Subcutaneous abdominal adipose tissue (tissue), 5 donors: ENCODE data around the gene CELA2B.

ENCODE experiments used
- H3K27ac ChIP-seq: one replicate; pipeline ENCODE4 v1.7.0; 2013; ENCODE audit warnings: low read depth, mild to moderate bottlenecking, inconsistent platforms, low read length, moderate library complexity
- H3K27me3 ChIP-seq, 5 donors: one replicate each; pipeline ENCODE4 v1.7.0; 2013; ENCODE audit warnings: low read length in 5 of 5, inconsistent platforms in 1 of 5; ENCODE audit not compliant: control insufficient read depth in 5 of 5, insufficient read depth in 4 of 5
- H3K36me3 ChIP-seq, 5 donors: one replicate each; pipeline ENCODE4 v1.7.0; 2013; ENCODE audit warnings: low read length in 5 of 5; ENCODE audit not compliant: control insufficient read depth in 5 of 5, insufficient read depth in 5 of 5
- H3K4me1 ChIP-seq, 5 donors: one replicate each; pipeline ENCODE4 v1.7.0; 2013; ENCODE audit warnings: low read length in 5 of 5, mild to moderate bottlenecking in 3 of 5, moderate library complexity in 1 of 5; ENCODE audit not compliant: control insufficient read depth in 5 of 5, insufficient read depth in 5 of 5
- H3K4me3 ChIP-seq, 5 donors: one replicate each; pipeline ENCODE4 v1.7.0; 2013; ENCODE audit warnings: low read length in 5 of 5, low read depth in 1 of 5
- H3K9ac ChIP-seq, 5 donors: one replicate each; pipeline ENCODE4 v1.7.0; 2013; ENCODE audit warnings: low read length in 5 of 5, mild to moderate bottlenecking in 4 of 5, moderate library complexity in 3 of 5
- H3K9me3 ChIP-seq, 5 donors: one replicate each; pipeline ENCODE4 v1.7.0; 2013; ENCODE audit warnings: low read length in 5 of 5; ENCODE audit not compliant: control insufficient read depth in 5 of 5
- donor health status: healthy.
- donor health status: healthy.
- donor health status: healthy.
- donor health status: healthy.
- donor health status: healthy.

The CELA2B gene

DNA sequence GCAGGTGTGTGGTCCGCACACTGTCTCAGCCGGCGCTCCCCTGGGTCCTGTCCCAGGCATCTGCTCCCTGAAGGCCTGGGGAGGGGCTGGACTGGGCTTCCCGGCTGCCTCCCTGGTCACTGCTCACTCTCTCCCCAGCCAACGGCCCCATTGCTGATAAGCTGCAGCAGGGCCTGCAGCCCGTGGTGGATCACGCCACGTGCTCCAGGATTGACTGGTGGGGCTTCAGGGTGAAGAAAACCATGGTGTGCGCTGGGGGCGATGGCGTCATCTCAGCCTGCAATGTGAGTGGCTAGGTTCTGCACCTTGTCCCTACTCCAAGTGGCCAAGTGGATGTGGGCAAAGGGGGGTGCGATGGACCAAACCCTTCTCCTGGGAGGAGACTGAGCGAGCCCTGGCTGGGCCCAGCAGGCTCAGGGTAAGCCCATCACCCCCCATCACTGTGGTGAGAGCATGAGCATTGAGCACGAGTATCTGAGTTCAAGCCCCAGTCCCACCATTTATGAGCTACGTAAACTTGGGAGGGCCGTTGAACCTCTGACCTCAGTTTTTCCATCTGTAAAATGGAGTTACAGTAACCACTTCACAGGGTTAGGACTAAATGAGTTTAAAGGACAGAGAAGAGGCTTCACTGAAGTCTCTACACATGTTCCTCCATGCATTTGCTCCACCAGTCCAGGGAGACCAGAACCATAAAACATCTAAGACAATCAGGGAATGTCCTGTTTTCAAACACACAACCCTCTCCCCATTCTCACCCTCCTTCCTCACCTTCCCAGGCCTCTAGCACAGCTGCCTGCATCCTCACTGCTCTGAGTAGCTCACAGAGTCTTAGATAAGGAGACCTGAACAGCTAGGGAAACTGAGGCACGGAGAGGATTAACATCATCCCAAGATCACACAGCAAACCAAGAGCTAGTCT is 31.2 kb upstream of the CELA2B start:
- Histone ChIP-seq H3K9ac (no peak overlapping the region), H3K4me3 (no peak overlapping the region), H3K27me3 (peaks cover 7 to 14% (median 7%) of the 10 kb centered on the region in 5 donors), H3K9me3 (no peaks in the 10 kb centered on the region), H3K27ac (no peak overlapping the region), H3K4me1 (no peaks in the 10 kb centered on the region), H3K36me3 (no peaks in the 10 kb centered on the region)

DNA sequence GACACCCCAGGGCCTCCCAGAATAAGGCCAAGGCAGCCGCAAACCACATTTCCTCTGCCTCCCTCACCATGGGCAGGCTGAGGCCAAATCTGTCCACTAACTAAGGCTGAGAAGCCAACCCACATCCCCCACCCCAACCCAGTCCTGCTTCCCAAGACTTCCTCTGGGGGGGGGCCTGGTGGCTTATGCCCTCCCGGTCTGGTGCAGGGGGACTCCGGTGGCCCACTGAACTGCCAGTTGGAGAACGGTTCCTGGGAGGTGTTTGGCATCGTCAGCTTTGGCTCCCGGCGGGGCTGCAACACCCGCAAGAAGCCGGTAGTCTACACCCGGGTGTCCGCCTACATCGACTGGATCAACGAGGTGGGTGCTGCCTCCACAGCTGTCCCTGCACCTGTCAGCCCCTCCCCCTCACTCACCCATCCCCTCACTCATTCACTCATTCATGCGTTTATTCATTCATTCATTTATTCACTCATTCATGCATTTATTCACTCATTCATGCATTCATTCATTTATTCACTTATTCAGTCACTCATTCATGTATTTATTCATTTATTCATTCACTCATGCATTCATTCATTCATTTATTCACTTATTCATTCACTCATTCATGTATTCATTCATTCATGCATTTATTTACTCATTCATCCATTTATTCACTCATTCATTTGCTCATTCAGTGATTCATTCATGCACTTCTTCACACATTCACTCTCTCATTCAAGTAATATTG is 30.3 kb upstream of the CELA2B start:
- H3K4me3 ChIP-seq: no peak overlapping the region

DNA sequence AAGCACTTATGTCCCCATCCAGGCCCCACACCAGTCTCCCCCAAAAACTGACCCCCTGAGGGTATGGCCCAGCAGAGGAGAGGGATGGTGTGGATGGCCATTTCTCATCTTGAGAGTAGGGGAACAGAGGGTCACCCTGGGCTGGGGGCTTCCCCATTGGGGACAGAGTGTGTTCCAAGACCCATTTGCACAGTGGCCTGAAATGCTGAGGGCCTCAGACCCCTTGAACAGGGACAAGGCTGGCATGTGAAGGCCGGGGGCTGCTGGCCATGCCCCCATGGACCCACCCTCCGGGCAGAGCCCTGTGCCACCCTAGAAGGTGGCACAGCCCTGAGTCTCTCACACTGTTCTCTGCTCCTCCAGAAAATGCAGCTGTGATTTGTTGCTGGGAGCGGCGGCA is 29.7 kb upstream of the CELA2B start:
- no peak overlapping the region for H3K4me3 ChIP-seq
- no peak overlapping the region for H3K9ac ChIP-seq
- peaks cover 0 to 4% (median under 1%) of the 10 kb centered on the region in 5 donors for H3K9me3 ChIP-seq
- H3K27ac ChIP-seq: no peak overlapping the region
- H3K27me3 ChIP-seq: peaks cover 7 to 14% (median 7%) of the 10 kb centered on the region in 5 donors
- H3K36me3 ChIP-seq: no peaks in the 10 kb centered on the region
- no peaks in the 10 kb centered on the region for H3K4me1 ChIP-seq

More for the DNA sequence above, 30.3 kb upstream of the CELA2B start:
- Histone ChIP-seq H3K27me3 (peaks cover 7 to 14% (median 7%) of the 10 kb centered on the region in 5 donors), H3K9ac (no peak overlapping the region), H3K4me1 (no peaks in the 10 kb centered on the region), H3K27ac (no peak overlapping the region), H3K9me3 (no peaks in the 10 kb centered on the region), H3K36me3 (no peaks in the 10 kb centered on the region)

DNA sequence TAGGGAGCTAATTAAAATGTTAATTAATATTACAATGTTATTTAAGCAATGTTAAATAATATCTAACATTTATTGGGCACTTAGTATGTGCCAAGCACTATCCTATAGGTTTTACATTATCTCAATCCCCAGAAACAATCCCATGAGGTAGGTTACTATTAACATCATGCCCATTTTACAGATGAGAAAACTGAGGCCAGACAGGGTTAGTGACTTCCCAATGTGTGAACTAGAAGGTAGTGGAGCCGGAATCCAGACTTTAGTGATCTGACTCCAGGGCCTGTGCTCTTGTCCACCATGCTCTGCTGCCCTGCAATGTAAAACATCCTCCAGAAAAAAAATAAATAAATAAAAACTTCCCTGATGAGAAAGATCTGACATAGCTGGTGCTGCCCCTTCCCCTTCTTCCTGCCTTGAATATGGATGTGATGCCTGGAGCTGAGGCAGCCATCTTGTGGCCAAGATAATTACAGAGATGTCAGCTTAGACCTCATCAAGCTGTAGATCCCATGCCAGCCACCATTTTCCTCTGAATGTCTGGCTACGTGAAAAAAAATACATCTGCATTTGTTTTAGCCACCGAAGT is 26.9 kb upstream of the CELA2B start:
- Histone ChIP-seq H3K27ac (no peak overlapping the region), H3K9me3 (peaks cover 0 to 8% (median 7%) of the 10 kb centered on the region in 5 donors), H3K4me1 (no peaks in the 10 kb centered on the region), H3K27me3 (peaks cover 0 to 14% (median 7%) of the 10 kb centered on the region in 5 donors), H3K36me3 (no peaks in the 10 kb centered on the region), H3K4me3 (no peak overlapping the region), H3K9ac (no peak overlapping the region)

DNA sequence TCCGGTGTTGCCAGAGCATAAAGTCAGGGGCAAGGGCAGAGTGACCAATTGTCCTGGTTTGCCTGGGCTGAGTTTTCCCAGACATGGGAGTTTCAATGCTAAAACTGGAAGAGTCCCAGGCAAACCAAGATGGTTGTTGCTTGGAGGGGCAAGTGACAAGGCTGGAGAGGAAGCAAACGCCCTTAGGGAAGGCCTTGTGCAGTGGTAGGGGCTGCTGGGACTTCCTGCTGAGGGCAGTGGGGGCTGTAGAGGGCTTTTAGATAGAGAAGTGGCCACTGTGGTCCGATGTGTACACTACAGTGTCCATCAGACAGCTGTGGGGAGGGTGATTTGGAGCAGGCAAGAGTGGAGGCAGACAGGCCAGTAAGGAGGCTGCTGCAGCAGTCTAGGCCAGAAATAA is 26.3 kb upstream of the CELA2B start:
- Histone ChIP-seq H3K9ac (no peak overlapping the region), H3K4me3 (no peak overlapping the region), H3K4me1 (no peaks in the 10 kb centered on the region), H3K9me3 (peaks cover 0 to 8% (median 7%) of the 10 kb centered on the region in 5 donors), H3K27me3 (peaks cover 0 to 14% (median 7%) of the 10 kb centered on the region in 5 donors), H3K27ac (no peak overlapping the region), H3K36me3 (no peaks in the 10 kb centered on the region)

DNA sequence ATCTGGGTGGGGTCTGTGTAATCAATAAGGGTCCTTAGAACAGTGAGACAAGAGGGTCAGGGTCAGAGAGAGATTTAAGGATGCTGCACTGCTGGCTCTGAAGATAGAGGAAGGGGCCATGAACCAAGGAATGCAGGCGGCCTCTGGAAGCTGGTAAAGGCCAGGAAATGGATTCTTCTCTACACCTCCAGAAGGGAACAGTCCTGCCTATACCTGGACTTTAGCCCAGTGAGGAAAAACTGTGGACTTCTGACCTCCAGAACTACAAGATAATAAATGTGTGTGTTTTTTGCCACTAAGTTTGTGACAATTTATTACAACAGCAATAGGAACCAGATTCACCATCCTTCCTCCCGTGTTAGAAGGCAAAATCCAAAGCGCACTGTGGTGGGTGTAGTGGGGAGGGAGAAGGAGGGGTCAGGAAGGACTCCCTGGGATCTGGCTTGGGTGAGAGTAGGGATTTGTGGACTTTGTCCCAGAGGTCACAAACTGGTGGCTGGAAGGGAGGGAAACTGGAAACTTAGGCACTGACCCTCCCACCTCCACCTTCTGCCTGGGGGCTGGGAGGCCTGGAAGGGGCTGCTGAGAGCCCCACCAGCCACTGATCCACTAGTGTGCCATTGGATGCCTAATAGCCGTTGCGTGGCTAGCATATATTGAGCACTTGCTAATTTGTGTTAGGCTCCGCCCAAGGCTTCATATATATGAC is 24.7 kb upstream of the CELA2B start:
- Histone ChIP-seq H3K9ac (no peak overlapping the region), H3K36me3 (no peaks in the 10 kb centered on the region), H3K4me1 (no peaks in the 10 kb centered on the region), H3K4me3 (no peak overlapping the region), H3K27ac (no peak overlapping the region), H3K27me3 (peaks cover 0 to 12% (median 7%) of the 10 kb centered on the region in 5 donors), H3K9me3 (peaks cover 0 to 8% (median 7%) of the 10 kb centered on the region in 5 donors)

DNA sequence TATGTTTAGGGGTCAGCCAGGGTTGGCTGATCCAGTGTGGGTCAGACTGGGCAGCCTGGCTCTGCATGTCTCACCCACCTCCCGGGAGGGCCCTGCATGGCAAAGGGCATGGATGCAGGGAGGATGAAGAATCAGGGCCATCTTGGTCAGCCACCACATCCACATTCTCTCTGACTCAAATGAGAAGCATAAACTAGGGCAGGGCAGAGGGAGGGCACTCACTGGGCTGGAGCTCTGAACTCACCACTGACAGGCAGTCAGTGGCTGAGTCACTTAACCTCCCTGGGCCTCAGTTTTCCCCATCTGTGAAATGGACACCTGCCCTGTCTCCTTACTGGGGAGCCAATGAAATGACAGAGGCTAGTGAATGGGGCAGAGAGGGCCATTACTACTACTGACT is 23.7 kb upstream of the CELA2B start:
- peaks cover 0 to 8% (median 7%) of the 10 kb centered on the region in 5 donors for H3K9me3 ChIP-seq
- H3K36me3 ChIP-seq: no peaks in the 10 kb centered on the region
- H3K9ac ChIP-seq: no peak overlapping the region
- peaks cover 0 to 6% (median 3%) of the 10 kb centered on the region in 5 donors for H3K27me3 ChIP-seq
- H3K4me1 ChIP-seq: no peaks in the 10 kb centered on the region
- no peak overlapping the region for H3K27ac ChIP-seq
- H3K4me3 ChIP-seq: no peak overlapping the region

DNA sequence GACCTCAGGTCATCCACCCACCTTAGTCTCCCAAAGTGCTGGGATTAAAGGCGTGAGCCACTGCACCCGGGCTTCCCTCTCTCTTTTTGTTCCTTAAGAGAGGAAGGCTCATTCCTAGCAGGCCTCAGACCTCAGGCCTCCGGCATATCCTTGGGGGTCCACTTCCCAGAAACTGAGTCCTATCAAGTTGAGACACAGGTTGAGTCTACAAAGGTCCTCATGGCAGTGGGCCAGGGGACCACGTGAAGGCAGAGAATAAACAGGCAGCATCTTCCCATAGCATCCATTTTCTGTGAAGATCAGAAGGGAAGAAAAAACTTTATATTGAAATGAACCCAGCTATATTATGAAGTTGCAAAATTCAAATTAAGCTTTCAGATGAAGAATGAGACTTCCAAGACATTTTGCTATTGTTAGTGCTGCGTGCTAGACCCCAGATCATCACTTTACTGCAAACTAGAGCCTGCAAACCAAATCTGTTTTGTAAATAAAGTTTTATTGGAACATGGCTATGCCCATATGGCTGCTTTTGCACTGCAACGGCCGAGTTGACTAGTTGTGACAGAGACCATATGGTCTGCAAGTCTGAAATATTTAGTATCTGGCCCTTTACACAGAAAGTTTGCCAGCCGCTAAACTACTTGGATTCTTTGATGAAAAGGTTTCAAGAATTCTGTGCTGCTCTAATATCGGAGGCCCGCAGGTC is 22.9 kb upstream of the CELA2B start:
- Histone ChIP-seq H3K36me3 (no peaks in the 10 kb centered on the region), H3K4me3 (no peak overlapping the region), H3K9me3 (peaks cover 0 to 8% (median 7%) of the 10 kb centered on the region in 5 donors), H3K27me3 (no peaks in the 10 kb centered on the region), H3K9ac (no peak overlapping the region), H3K27ac (no peak overlapping the region), H3K4me1 (no peaks in the 10 kb centered on the region)

DNA sequence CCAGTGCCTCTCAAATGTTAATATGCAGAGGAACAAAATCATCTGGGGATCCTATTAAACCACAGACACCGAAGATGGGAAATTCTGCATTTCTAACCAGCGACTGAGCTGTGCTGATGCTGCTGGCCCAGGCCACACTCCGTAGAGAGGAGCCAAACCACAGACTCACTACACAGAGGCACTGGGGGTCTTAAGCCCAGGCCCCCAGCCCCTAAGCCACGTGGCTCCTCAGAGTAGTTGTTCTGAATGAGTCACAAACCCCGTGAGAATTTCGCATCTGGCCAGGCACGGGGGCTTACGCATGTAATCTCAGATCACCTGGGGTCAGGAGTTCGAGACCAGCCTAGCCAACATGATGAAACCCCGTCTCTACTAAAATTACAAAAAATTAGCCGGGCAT is 22.2 kb upstream of the CELA2B start:
- no peaks in the 10 kb centered on the region for H3K4me1 ChIP-seq
- no peak overlapping the region for H3K4me3 ChIP-seq
- no peak overlapping the region for H3K27ac ChIP-seq
- no peaks in the 10 kb centered on the region for H3K27me3 ChIP-seq
- H3K9ac ChIP-seq: no peak overlapping the region
- no peaks in the 10 kb centered on the region for H3K36me3 ChIP-seq
- peaks cover 0 to 8% (median 7%) of the 10 kb centered on the region in 5 donors for H3K9me3 ChIP-seq
